Activated naive CD4-positive, alpha-beta T cell treated with anti-CD3 and anti-CD28 coated beads, Interleukin-2, amount 50 U/mL, for 16 hours (primary cell): ENCODE measurements around the gene CPLX1.

Experiments
- DNase-seq: peaks from one replicate; pipeline ENCODE4 v3.0.0-alpha.2; 2020

The CPLX1 gene

GRCh38 chr4:854356-854755 is 28.4 kb upstream of the CPLX1 start:
- DNase-seq = peak; percentile 7

- DNase-seq = peak; percentile 7
Observed at GRCh38 chr4:853416-853781, 27.5 kb upstream of the CPLX1 start.

- no peak for DNase-seq
Observed at GRCh38 chr4:851701-852430, 25.9 kb upstream of the CPLX1 start.

- no peak for DNase-seq
Observed at GRCh38 chr4:850323-850945, 24.5 kb upstream of the CPLX1 start.

DNA sequence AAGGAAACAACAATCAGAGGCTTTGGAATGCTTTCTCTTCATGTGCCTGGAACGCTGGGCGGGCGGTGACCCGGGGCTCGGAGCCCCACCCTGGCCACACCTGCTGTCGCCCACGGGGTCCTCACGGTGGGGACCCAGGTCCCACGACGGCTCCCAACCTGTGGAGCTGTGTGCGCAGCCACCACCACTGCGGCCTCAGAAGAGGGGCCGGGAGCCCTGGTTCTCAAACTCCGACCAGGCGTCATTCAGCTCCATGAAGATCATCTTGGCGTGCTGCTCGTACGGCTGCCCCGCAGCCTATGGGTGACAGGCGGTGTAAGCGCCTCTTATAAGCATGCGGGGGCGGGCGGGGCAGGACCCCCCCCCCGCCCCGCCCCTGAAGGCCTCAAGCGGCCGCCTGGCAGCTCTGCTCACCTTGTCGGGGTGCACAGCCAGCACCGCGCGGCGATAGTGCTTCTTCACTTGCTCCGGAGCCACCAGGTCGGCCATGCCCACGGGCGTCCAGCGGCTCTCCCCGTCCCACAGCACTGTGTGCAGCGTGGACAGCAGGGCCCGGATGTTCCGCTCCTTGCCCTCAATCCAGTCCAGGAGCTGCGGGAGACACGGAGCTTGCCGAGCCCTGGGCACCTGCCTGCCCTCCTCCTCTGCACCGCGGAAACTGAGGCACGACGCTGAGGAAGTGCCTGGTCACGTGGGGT is 23.7 kb upstream of the CPLX1 start:
- no peak for DNase-seq

- no peak for DNase-seq
Observed at GRCh38 chr4:848803-849477, 23.0 kb upstream of the CPLX1 start.

GRCh38 chr4:848307-848691 is 22.4 kb upstream of the CPLX1 start:
- DNase-seq = no peak

- no peak for DNase-seq
Observed at GRCh38 chr4:845836-846251, 19.9 kb upstream of the CPLX1 start.

DNA sequence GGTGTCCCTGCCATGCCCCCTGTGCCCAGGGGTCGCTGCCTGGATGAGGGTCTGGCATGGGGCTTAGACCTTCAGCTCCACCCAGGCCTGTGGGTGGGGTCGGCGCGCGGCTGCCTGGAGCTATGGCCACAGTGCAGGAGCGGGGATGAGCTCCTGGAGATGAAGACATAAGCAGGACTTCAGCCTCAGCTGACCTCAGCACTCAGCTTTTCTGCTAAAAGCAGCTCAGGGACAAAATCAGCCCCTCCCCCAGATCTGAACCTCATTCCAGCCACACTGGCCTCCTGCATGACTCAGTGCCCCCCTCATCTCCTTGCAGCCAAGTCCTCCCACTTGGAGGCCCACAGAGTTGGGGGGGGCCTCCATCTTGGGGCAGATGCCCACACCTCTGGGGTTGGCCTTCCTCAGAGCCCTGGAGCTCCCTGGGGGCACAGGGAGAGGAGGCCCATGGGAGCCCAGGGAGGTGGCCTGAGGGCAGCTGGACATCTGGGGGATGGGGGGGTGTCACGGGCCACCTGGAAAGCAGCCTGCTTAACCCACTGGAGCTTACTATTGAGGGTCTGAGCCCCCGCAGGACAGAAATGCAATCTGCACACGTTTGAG is 19.4 kb upstream of the CPLX1 start:
- DNase-seq = no peak

DNA sequence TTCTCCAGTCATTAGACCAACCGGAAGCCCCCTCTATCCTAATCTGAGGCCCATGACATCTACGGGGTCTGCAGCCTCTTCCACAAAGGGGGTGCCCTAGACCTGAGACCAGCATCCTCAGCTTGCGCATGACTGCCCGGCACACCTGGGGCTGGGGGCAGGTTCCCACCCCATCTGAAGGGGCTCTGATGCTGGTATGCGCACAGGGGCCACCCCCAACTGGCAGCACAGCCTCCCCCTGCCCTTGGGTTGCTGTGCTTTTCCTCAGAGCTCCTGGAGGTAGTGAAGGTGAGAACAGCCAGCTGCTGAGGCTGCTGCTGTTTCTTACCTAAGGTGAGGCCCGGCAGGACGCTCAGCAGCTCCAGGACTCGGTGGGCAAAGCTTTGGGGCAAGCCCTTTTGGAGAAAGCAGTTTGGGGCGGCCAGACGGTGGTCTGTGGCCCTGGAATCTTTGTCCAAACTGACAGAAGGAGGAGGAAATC is 18.9 kb upstream of the CPLX1 start:
- no peak for DNase-seq

- DNase-seq = no peak
Observed at GRCh38 chr4:839675-840443, 13.9 kb upstream of the CPLX1 start.

DNA sequence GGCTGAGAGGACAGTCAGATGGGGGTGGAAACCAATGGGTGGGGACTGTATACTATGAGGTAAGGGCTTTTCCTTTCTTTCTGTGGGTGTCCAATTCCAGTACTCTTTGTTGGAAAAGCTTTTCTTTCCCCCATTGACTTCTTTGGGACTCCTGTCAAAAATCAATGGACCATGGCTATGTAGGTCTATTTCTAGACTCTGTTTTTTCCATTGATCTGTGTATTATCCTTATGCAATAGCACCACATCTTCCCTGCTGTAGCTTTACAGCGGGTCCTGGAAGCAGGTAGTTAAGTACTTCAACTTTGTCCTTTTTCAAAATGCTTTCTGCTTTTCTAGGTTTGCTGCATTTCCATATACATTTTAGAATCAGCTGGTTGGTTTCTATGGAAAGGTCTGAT is 11.8 kb upstream of the CPLX1 start:
- DNase-seq = no peak

- DNase-seq = peak; percentile 10
Observed at GRCh38 chr4:836750-837301, 10.9 kb upstream of the CPLX1 start.

DNA sequence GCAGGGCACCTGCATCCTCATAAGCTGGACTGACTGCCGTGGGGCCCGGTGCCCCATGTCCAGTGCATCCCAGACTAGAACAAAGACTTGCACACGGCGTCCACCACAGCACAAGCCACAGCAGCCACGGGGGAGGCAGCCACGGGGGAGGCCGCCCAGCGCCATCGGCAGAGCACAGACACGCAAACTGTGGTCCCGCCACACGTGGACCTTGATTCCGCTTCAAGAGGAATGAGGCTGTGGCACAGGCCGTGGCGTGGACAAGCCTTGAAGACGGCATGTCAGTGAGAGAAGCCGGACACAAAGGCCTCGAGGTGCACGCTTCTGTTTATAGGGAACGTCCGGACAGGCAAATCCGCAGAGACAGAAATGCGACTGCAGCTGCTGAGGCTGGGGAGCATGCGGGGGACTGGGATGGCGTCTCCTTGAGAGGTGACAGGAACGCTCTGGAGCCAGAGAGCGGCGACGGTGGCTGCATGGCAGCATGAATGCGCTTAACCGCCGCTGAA is 10.1 kb upstream of the CPLX1 start:
- DNase-seq = no peak

- DNase-seq = no peak
Observed at GRCh38 chr4:835148-836002, 9.4 kb upstream of the CPLX1 start.

DNA sequence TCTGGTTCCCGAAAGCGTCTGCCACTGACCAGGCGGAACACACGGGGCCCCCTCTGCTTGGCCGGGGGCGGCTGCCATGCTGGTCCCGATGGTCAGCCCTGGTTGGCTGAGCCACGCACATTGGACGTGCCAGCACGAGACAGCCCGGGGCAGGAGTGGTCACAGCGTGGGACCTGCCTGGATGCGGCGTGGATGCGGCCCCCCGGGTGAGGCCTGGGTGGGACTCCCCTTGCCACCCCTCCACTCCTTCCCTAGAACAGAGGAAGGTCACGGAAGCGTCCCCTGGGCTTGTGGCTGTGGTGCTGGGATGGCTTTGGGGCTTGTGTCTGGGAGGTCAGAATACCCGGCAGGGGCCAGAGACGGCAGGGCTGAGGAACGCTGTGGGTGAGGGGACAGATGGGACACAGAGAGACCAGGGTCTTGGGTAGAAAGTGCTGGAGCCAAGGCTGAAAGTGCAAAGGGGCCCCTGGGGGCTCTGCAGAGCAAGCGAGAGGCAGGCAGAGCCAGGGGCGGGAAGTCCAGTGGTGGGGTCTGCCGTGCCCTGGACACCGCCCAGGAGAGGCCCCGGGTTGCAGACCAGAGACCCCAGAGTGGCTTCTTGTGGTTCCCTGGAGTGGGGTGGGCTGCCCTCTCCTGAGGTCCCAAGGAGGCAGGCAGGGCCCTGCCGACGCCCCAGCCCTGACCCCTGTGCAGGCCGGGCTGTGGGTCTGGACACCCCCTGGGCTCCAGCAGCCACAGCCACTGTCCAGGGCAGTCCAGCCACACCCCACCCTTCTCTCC is 8.6 kb upstream of the CPLX1 start:
- no peak for DNase-seq

DNA sequence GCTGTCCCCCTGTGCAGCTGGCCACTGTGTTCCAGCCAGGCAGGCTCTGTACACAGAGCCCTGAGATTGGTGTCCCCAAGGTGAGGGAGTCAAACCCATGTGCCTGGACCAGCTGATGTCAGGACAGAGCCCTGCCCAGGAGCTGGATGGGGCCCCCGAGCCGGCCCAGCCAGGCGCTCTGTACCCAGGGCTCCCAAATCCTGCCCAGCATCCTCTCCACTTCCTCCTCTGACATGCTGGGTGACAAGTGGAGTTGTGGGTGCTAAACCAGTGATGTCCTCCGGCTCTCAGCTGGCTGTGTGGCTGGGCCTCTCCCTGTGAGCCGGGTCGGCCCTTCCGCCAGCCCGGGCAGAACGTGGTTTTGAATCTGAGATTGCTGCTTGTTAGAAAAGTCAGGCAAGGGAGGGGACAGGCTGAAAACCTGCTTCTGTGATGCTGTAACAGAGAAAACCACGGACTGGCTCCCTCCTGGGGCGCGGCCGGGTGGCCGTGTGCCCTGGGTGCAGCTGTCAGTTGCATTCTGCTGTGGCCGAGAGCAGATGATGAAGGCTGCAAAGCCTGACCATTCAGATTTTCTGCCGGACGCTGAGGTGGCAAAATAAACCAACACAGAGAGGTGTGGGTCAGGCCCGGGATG is 7.9 kb upstream of the CPLX1 start:
- no peak for DNase-seq

DNA sequence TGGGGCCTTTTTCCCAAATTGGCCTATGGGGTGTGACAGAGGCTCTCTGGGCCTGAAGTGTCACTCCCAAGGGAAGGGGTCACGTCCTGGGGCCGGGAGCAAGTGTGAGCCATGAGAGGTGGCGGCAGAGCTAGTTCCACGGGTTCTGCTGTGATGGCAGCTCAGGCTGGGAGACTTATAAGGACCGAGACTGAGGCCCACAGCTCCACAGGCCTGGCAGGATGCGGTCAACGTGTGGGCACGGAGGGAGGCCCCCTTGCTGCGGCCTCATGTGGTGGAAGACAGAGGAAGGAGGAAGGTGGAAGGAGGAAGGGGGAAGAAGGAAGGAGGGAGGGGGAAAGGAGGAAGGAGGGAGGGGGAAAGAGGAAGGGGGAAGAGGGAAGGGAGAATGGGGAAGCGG is 7.2 kb upstream of the CPLX1 start:
- no peak for DNase-seq

DNA sequence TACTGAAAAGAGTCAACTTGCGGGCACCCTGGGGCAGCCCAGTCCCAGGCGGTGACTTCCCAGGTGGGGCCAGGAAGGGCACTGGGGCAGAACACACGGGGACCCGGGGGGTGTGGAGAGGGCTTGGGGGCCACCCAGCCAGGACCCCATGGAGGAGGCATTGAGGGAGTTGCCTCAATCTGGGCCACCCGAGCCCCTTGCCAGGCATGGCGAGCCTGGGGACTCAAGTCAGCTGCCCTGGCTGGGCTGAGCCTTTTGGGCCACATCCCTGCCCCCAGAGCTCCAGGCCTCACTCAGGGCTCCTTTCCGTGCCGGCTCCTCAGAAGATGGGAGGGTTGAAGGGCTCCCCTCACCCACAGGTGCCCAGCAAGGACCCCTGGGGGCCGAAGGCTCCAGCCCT is 6.6 kb upstream of the CPLX1 start:
- DNase-seq = no peak

- DNase-seq = no peak
Observed at GRCh38 chr4:832108-832507, 6.2 kb upstream of the CPLX1 start.
